A673 (cell line): ENCODE results near the gene MDK. TPM values are rescaled to one million over a fixed set of nuclear protein-coding genes. Genes with fewer than 3 reads are reported as not detected.
"Not testable (repeated sequence)": the region's sequence is repeated elsewhere in the genome, so short reads cannot be mapped to it uniquely, and the experiment has no call there.

Experiments used
- BruUV-seq: library from RNA; stranded (reverse); fragments of 400-500 nt; replicated peaks from 2 replicates; lab custom pipeline; 2021; lab: Mats Ljungman, UMichigan
- CTCF ChIA-PET: fragments of 300-600 bp; sonication (Branson Sonifier 250); formaldehyde crosslinking; loops from one replicate; lab custom pipeline; 2022; ENCODE audit warnings: antibody characterized with exemption; lab: Charles Lee
- POLR2A ChIA-PET: fragments of 300-600 bp; sonication (Branson Sonifier 250); formaldehyde crosslinking; loops from one replicate; lab custom pipeline; 2022; ENCODE audit warnings: antibody characterized with exemption; ENCODE audit not compliant: low non-redundant PET; lab: Charles Lee
- DNase-seq: peaks from one replicate; pipeline ENCODE4 v3.0.0-alpha.2; 2015; ENCODE audit warnings: low spot score
- H3K27ac ChIP-seq: fragments of 200-600 bp; sonication (generic); 2 replicates; pipeline ENCODE4 v1.5.1; 2016; ENCODE audit warnings: mixed run types, low read depth, mild to moderate bottlenecking, mixed read lengths, antibody characterized with exemption, low read length; ENCODE audit not compliant: poor library complexity, severe bottlenecking
- H3K27me3 ChIP-seq: fragments of 200-600 bp; sonication (generic); replicated peaks from 2 replicates; pipeline ENCODE4 v1.6.1; 2017; ENCODE audit warnings: mixed run types, low read depth, mild to moderate bottlenecking, mixed read lengths, antibody characterized with exemption, low read length; ENCODE audit not compliant: insufficient read depth, poor library complexity
- H3K36me3 ChIP-seq: fragments of 200-600 bp; sonication (generic); 2 replicates; pipeline ENCODE4 v1.6.1; 2016; ENCODE audit warnings: mixed run types, mild to moderate bottlenecking, mixed read lengths, antibody characterized with exemption, low read length; ENCODE audit not compliant: insufficient read depth, poor library complexity, severe bottlenecking
- H3K4me1 ChIP-seq: fragments of 200-600 bp; sonication (generic); 2 replicates; pipeline ENCODE4 v1.6.1; 2017; ENCODE audit warnings: mixed run types, mild to moderate bottlenecking, mixed read lengths, antibody characterized with exemption, low read length; ENCODE audit not compliant: insufficient read depth, poor library complexity, severe bottlenecking
- H3K4me3 ChIP-seq: fragments of 200-600 bp; sonication (generic); 2 replicates; pipeline ENCODE4 v1.5.1; 2016; ENCODE audit warnings: low read depth, mixed run types, mild to moderate bottlenecking, mixed read lengths, low read length; ENCODE audit not compliant: poor library complexity, severe bottlenecking
- H3K9me3 ChIP-seq: fragments of 200-600 bp; sonication (generic); 2 replicates; pipeline ENCODE4 v1.6.1; 2016; ENCODE audit warnings: mixed run types, low read depth, mild to moderate bottlenecking, mixed read lengths, antibody characterized with exemption, low read length; ENCODE audit not compliant: poor library complexity, severe bottlenecking
- EZH2 ChIP-seq: fragments of 200-600 bp; sonication (generic); IDR thresholded peaks from 2 replicates; pipeline ENCODE4 v1.6.1; 2017; ENCODE audit warnings: borderline replicate concordance, low read depth, mild to moderate bottlenecking, mixed read lengths, antibody characterized with exemption, low read length; ENCODE audit not compliant: poor library complexity, severe bottlenecking
- intact Hi-C: fragments of 100-400 bp; cut with micrococcal nuclease; formaldehyde crosslinking; loops from one replicate; pipeline ENCODE4 v1.10.0; 2022; ENCODE audit not compliant: unreplicated experiment
- total RNA-seq: library from RNA; stranded (reverse); gene quantifications from 2 replicates; pipeline ENCODE4 v1.2.3, GENCODE V29; 2021
- TF ChIP-seq, protein P1 (sequence below): fragments of 300-800, 200-600 bp; sonication (generic); conservative IDR thresholded peaks from 2 replicates; pipeline ENCODE4 v1.5.1; 2017; ENCODE audit warnings: low read depth, mild to moderate bottlenecking, antibody characterized with exemption, low read length, moderate library complexity, mixed read lengths

Gene MDK
- total RNA-seq, 1 experiment from 2014 or later: 252 TPM

- ChIA-PET CTCF (no interaction called here), POLR2A (no interaction called here)
- Histone ChIP-seq H3K36me3 (peaks cover 34% of the 10 kb centered on the region), H3K27ac (no peak overlapping the region), H3K27me3 (no peaks in the 10 kb centered on the region), H3K4me3 (no peak overlapping the region), H3K4me1 (peaks cover 24% of the 10 kb centered on the region), H3K9me3 (no peaks in the 10 kb centered on the region)
- no TSS peak for BruUV-seq
- intact Hi-C loops: no loop called here
- TF ChIP-seq EZH2: no peak
- TF ChIP-seq, protein P1, sequence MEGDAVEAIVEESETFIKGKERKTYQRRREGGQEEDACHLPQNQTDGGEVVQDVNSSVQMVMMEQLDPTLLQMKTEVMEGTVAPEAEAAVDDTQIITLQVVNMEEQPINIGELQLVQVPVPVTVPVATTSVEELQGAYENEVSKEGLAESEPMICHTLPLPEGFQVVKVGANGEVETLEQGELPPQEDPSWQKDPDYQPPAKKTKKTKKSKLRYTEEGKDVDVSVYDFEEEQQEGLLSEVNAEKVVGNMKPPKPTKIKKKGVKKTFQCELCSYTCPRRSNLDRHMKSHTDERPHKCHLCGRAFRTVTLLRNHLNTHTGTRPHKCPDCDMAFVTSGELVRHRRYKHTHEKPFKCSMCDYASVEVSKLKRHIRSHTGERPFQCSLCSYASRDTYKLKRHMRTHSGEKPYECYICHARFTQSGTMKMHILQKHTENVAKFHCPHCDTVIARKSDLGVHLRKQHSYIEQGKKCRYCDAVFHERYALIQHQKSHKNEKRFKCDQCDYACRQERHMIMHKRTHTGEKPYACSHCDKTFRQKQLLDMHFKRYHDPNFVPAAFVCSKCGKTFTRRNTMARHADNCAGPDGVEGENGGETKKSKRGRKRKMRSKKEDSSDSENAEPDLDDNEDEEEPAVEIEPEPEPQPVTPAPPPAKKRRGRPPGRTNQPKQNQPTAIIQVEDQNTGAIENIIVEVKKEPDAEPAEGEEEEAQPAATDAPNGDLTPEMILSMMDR: no peak
- DNase-seq: no peak
Measured at GRCh38 chr11:46378296-46378695, 3.2 kb upstream of the MDK start.

DNA sequence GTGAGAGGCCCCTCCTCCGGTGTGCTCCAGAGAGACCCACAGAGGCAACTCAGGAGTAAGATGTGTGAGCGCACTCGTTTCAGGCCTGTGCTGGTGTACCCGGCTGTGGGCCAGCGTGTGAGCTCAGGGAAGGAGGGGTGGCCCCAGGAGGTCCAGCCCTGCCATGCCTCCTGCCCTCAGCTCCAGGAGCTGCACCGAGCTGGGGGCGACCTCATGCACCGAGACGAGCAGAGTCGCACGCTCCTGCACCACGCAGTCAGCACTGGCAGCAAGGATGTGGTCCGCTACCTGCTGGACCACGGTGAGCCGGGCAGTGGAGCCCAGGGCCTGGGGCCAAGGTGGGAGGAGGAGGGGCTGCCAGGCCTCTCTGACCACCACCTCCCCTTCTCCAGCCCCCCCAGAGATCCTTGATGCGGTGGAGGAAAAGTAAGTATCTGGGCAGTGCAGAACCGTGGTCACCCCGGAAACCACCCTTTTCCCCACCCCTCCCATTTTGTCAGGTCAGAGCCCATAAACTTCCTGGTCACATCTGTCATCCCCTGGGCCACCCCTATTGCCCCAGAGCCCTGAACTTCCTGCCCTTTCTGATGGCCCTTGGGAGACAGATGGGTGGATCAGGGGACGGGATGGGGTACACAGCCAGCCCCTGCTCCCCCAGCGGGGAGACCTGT, 2.5 kb upstream of the MDK start:
- no peak for DNase-seq
- TF ChIP-seq EZH2: no peak
- TF ChIP-seq, protein P1: no peak
- Histone ChIP-seq H3K9me3 (no peaks in the 10 kb centered on the region), H3K4me1 (peaks cover 24% of the 10 kb centered on the region), H3K27me3 (no peaks in the 10 kb centered on the region), H3K4me3 (no peak overlapping the region), H3K27ac (no peak overlapping the region), H3K36me3 (peaks cover 38% of the 10 kb centered on the region)
- BruUV-seq: no TSS peak
- ChIA-PET POLR2A (no interaction called here), CTCF (no interaction called here)
- intact Hi-C loops: no loop called here

DNA sequence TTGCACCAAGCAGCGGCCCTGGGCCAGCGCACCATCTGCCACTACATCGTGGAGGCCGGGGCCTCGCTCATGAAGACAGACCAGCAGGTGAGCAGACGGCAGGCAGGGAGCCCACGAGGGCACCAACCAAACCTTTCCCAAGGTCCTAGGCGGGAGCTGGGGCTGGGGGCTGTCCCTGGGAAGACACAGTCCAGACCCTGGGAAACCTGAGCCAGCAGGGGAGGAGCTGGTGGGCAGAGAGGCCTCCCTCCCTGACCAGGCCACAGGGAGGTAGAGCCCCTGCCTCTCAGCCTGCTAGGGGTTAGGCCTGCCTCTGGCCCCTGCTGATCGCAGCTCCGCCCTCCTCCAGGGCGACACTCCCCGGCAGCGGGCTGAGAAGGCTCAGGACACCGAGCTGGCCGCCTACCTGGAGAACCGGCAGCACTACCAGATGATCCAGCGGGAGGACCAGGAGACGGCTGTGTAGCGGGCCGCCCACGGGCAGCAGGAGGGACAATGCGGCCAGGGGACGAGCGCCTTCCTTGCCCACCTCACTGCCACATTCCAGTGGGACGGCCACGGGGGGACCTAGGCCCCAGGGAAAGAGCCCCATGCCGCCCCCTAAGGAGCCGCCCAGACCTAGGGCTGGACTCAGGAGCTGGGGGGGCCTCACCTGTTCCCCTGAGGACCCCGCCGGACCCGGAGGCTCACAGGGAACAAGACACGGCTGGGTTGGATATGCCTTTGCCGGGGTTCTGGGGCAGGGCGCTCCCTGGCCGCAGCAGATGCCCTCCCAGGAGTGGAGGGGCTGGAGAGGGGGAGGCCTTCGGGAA, 1.8 kb upstream of the MDK start:
- H3K9me3 ChIP-seq, POLR2A ChIA-PET, DNase-seq, BruUV-seq, H3K27me3 ChIP-seq, H3K4me3 ChIP-seq: not testable (repeated sequence)
- peaks cover 24% of the 10 kb centered on the region for H3K4me1 ChIP-seq
- H3K27ac ChIP-seq: peak overlapping the region; percentile 24
- H3K36me3 ChIP-seq: peaks cover 34% of the 10 kb centered on the region
- CTCF ChIA-PET: interaction anchor here (0.7 to 1.0 kb wide), 2 partner anchors 27 to 140 kb away, joined by 3 to 4 read pairs; no protein-coding TSS in a partner anchor
- intact Hi-C loops: loop anchor here (10.0 kb wide), 3 partner anchors 345 to 975 kb away; partner anchors contain the start of gene MYBPC3
